ENCODE results near the gene ARHGEF16. TPM values are rescaled to one million over a fixed set of nuclear protein-coding genes. Genes with fewer than 3 reads are reported as not detected.

Gene ARHGEF16
- total and polyA plus RNA-seq, 9 donors, result 0.13 to 8.4 (median 1.7) TPM

DNA sequence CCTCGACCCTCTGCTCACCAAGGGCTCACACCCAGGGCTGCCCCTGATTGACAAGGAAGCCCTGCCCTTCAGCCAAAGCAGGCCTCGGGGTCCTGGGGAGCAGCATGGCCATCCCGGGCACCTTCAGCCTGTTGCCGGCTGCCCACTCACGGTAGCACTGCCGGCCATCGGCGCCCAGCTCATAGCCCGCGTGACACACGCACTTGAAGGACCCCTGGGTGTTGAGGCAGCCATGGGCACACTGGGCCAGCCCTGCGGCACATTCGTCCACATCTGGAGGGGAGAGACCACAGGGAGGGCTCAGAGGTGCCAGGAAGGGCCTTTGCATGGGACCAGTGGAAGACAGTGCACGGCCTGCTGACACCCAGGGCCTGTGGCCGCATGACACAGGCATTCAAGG, 57.4 kb downstream of the ARHGEF16 start:
- DNase-seq, result no peak
- TF ChIP-seq, protein P1, sequence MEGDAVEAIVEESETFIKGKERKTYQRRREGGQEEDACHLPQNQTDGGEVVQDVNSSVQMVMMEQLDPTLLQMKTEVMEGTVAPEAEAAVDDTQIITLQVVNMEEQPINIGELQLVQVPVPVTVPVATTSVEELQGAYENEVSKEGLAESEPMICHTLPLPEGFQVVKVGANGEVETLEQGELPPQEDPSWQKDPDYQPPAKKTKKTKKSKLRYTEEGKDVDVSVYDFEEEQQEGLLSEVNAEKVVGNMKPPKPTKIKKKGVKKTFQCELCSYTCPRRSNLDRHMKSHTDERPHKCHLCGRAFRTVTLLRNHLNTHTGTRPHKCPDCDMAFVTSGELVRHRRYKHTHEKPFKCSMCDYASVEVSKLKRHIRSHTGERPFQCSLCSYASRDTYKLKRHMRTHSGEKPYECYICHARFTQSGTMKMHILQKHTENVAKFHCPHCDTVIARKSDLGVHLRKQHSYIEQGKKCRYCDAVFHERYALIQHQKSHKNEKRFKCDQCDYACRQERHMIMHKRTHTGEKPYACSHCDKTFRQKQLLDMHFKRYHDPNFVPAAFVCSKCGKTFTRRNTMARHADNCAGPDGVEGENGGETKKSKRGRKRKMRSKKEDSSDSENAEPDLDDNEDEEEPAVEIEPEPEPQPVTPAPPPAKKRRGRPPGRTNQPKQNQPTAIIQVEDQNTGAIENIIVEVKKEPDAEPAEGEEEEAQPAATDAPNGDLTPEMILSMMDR (IDR thresholded peaks at IDR 0.05), result no peak
- TF ChIP-seq POLR2A (IDR thresholded peaks at IDR 0.05), result no peak
- TF ChIP-seq EP300 (IDR thresholded peaks at IDR 0.05), result no peak
- 93 to 95% (median 94%) methylated on average over 12 to 15 of the region's 15 CpGs for WGBS, 3 donors
- Histone ChIP-seq H3K4me1 (ENCODE audit: insufficient read depth) (no peaks in the 10 kb centered on the region), H3K27ac (no peak overlapping the region), H3K4me3 (no peak overlapping the region), H3K27me3 (no peaks in the 10 kb centered on the region), H3K9me3 (no peaks in the 10 kb centered on the region), H3K36me3 (no peaks in the 10 kb centered on the region)
- intact Hi-C loops (cut with DNase I), result no loop called here

DNA sequence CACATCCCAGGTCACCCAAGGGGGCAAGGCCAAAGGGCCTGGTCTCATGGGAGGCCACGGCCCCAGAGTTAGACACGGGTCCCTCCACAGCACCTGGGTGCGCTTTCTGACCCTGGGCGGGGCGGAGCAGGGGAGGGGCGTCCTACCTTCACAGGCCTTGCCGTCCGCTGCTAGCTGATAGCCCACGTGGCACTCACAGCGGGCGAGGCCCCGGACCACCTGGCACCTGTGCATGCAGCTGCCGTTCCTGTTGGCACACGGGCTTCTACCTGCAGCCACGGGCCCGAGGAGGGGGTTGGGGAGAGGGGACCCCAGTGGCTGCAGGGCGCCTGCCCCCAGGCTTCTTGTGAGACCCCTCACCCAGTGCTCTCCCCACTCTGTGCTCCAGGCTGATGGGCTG, 59.9 kb downstream of the ARHGEF16 start:
- no peaks in the 10 kb centered on the region for H3K9me3 ChIP-seq
- 90 to 97% (median 90%) methylated on average over 17 of the region's 17 CpGs for WGBS, 3 donors
- DNase-seq, result no peak
- H3K4me3 ChIP-seq, result no peak overlapping the region
- H3K27me3 ChIP-seq, result no peaks in the 10 kb centered on the region
- intact Hi-C loops (cut with DNase I), result no loop called here
- H3K4me1 ChIP-seq (ENCODE audit: insufficient read depth), result no peaks in the 10 kb centered on the region
- TF ChIP-seq EP300 (IDR thresholded peaks at IDR 0.05) (no peak), POLR2A (IDR thresholded peaks at IDR 0.05) (no peak)
- TF ChIP-seq, protein P1 (IDR thresholded peaks at IDR 0.05), result no peak
- H3K36me3 ChIP-seq, result no peaks in the 10 kb centered on the region
- no peak overlapping the region for H3K27ac ChIP-seq

DNA sequence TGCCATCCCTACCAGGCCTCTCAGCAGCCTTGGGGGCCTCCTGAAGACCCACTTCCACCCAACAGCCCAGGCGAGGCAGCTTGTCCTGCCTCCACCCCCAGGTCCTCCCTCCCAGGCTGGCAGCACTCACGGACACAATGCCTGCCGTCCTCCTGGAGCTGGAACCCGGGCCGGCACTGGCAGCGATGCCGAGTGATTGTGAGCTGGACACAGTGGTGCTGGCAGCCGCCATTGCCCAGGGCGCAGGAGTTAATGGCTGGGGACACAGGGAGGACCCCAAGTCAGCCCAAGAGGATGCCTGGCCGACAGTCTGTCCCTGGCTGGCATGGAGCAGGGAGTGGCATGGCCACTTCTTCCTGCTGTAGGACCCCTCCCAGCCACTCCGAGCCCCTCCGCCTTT, 60.8 kb downstream of the ARHGEF16 start:
- Histone ChIP-seq H3K27me3 (no peaks in the 10 kb centered on the region), H3K4me3 (no peak overlapping the region), H3K36me3 (no peaks in the 10 kb centered on the region), H3K9me3 (no peaks in the 10 kb centered on the region), H3K4me1 (ENCODE audit: insufficient read depth) (no peaks in the 10 kb centered on the region), H3K27ac (no peak overlapping the region)
- intact Hi-C loops (cut with DNase I), result no loop called here
- TF ChIP-seq EP300 (IDR thresholded peaks at IDR 0.05), result no peak
- TF ChIP-seq POLR2A (IDR thresholded peaks at IDR 0.05), result no peak
- TF ChIP-seq, protein P1 (IDR thresholded peaks at IDR 0.05), result no peak
- 90 to 95% (median 93%) methylated on average over 12 of the region's 12 CpGs for WGBS, 3 donors
- no peak for DNase-seq

DNA sequence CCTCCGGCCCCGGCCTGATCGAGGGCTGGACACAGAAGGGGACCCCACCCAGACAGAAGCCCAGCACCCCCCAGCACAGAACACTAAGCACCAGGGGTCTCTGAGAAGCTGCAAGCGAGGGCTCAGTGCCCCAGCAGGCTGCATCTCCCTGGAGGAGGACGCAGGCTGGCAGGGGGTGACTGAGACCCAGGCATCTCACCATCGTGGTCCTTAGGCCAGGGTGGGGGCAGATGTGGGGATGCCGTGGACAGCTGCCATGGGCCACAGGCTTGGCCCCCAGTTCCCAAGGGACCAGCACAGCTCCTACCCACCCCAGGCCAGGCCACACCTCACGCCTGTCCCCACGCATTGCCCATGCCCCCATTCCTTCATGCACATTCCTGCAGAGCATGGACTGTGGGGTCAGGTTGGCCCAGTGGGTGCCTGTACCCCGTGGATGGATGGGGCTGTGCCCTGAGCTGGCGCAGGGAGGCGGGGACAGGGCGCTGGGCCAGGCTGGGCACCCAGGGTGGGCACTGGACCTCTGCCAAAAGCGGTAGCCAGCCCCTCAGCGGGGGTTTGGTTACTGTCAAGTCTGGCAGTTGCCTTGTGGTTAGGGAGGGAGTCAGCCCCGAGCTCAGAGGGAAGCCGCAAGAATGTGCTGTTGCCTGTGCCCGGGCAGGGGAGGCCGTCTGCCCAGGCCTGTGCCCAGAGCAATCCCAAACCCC, 61.5 kb downstream of the ARHGEF16 start:
- Histone ChIP-seq H3K4me1 (ENCODE audit: insufficient read depth) (no peaks in the 10 kb centered on the region), H3K36me3 (no peaks in the 10 kb centered on the region), H3K9me3 (no peaks in the 10 kb centered on the region), H3K27me3 (no peaks in the 10 kb centered on the region), H3K27ac (no peak overlapping the region), H3K4me3 (no peak overlapping the region)
- TF ChIP-seq EP300 (IDR thresholded peaks at IDR 0.05), result no peak
- intact Hi-C loops (cut with DNase I), result no loop called here
- WGBS, 3 donors, result 81 to 87% (median 81%) methylated on average over 18 to 19 of the region's 19 CpGs
- no peak for DNase-seq

DNA sequence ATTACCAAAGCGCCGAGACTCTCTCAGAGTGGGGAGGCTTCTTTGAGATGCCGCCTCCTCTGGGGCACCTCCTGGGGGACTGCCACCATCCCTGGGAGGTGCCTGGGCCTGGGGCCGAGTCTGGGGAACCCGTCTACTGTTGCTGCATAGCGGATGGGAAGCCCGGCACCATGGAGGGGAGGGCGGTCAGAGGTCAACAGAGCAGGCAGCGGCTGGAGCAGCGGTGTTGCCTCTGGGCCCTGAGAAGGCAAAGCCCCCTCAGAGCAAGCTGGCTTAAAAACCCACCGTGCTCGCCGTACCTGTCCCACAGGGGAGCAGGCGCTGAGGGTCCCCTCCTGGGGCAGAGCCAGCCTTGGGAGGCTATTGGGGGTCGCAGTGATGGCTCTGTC, 62.0 kb downstream of the ARHGEF16 start:
- Histone ChIP-seq H3K36me3 (no peaks in the 10 kb centered on the region), H3K4me3 (no peak overlapping the region), H3K9me3 (no peaks in the 10 kb centered on the region), H3K27me3 (no peaks in the 10 kb centered on the region), H3K27ac (no peak overlapping the region), H3K4me1 (ENCODE audit: insufficient read depth) (no peaks in the 10 kb centered on the region)
- intact Hi-C loops (cut with DNase I), result no loop called here
- TF ChIP-seq, protein P1 (IDR thresholded peaks at IDR 0.05), result no peak
- TF ChIP-seq POLR2A (IDR thresholded peaks at IDR 0.05) (no peak), EP300 (IDR thresholded peaks at IDR 0.05) (no peak)
- whole genome bisulfite sequencing, 3 donors, result 90 to 94% (median 91%) methylated on average over 12 to 15 of the region's 15 CpGs
- no peak for DNase-seq
